C4-2B (cell line): Measurements from ENCODE around the gene SYT11.

Experiments used
- ZFX ChIP-seq: fragments of 450-650 bp; IDR thresholded peaks from 2 replicates; pipeline ENCODE4 v1.6.1; 2017
- TF ChIP-seq, protein P1 (sequence below): fragments of 450-650 bp; conservative IDR thresholded peaks from 2 replicates; pipeline ENCODE4 v1.5.1; 2017; ENCODE audit warnings: mild to moderate bottlenecking

GRCh38 chr1:155889566-155889965, 30.2 kb downstream of the SYT11 start:
- TF ChIP-seq, protein P1, sequence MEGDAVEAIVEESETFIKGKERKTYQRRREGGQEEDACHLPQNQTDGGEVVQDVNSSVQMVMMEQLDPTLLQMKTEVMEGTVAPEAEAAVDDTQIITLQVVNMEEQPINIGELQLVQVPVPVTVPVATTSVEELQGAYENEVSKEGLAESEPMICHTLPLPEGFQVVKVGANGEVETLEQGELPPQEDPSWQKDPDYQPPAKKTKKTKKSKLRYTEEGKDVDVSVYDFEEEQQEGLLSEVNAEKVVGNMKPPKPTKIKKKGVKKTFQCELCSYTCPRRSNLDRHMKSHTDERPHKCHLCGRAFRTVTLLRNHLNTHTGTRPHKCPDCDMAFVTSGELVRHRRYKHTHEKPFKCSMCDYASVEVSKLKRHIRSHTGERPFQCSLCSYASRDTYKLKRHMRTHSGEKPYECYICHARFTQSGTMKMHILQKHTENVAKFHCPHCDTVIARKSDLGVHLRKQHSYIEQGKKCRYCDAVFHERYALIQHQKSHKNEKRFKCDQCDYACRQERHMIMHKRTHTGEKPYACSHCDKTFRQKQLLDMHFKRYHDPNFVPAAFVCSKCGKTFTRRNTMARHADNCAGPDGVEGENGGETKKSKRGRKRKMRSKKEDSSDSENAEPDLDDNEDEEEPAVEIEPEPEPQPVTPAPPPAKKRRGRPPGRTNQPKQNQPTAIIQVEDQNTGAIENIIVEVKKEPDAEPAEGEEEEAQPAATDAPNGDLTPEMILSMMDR: no peak
- TF ChIP-seq ZFX: no peak
